Measurements from ENCODE around the gene AZIN2. TPM values are rescaled to one million over a fixed set of nuclear protein-coding genes. Genes with fewer than 3 reads are reported as not detected.
"Not testable (repeated sequence)": the region's sequence is repeated elsewhere in the genome, so short reads cannot be mapped to it uniquely, and the experiment has no call there.

AZIN2 gene
- total RNA-seq (1 to 10 TPM; 6.3 to 8.6 TPM), total RNA-seq (7.9 to 8.1 reads per million in 2 donors)

DNA sequence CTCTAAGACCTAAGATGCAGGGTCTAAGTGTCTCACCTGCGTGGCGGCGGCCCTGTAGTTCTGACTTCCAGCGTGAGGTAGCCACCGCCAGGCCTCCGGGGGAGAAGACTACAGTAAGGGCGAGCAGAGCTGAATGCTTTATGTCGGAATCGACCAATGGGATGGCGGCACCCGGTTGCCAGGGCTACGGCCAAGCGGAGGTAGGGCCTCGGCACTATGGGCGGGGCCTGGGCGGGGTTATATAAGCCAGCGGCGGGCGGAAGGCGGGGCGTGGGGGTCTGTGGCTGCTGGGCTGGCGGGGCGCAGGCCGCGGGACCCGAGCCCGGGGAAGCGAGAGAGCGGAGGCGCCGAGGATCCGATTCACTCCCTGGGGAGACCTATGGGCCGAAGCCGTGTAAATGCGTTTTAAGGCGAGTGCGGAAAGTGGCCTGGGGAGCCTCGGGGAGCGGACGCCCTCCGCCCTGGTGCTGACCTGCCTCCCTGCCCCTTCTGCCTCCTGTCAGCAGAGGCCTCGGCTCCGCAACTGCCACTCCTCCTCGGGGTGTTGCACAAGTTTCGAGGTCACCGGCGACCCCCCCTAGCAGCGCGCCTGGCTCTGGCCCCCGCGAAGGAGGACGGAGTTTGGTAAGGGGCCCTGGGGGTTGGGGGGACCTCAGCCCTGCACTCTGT lies at the start of gene AZIN2:
Gene AZIN2, plus strand, starts transcription at position 269 of the 669 bp plus-strand sequence. CDS start 1,097 bp downstream, outside the sequence.
- no peaks in the 10 kb centered on the region for H3K27me3 Mint-ChIP-seq
- peak; percentile 99 for ATAC-seq
- peak; percentile 94 to 96 (median 95) for DNase-seq
- no peaks in the 10 kb centered on the region for H3K9me3 ChIP-seq (ENCODE audit: control insufficient read depth, low read length, poor library complexity, severe bottlenecking)
- H3K4me1 Mint-ChIP-seq = peaks cover 37% of the 10 kb centered on the region
- peak within 1 kb of the TSS; percentile 93 for H3K27ac Mint-ChIP-seq
- H3K36me3 Mint-ChIP-seq (ENCODE audit: low read depth) = no peaks in the 10 kb centered on the region
- H3K4me3 Mint-ChIP-seq = peak within 1 kb of the TSS; percentile 90

- no peak for DNase-seq
- H3K27ac Mint-ChIP-seq = peak overlapping the region; percentile 43
- no peaks in the 10 kb centered on the region for H3K27me3 Mint-ChIP-seq
- peaks cover 38% of the 10 kb centered on the region for H3K4me1 Mint-ChIP-seq
- peaks cover 15% of the 10 kb centered on the region for H3K36me3 Mint-ChIP-seq (ENCODE audit: low read depth)
- H3K9me3 ChIP-seq (ENCODE audit: control insufficient read depth, low read length, poor library complexity, severe bottlenecking) = no peaks in the 10 kb centered on the region
- no peak overlapping the region for H3K4me3 Mint-ChIP-seq
- no peak for ATAC-seq
Measured at GRCh38 chr1:33031506-33031905, 49.4 kb upstream of the AZIN2 start.

- Mint-ChIP-seq H3K36me3 (ENCODE audit: low read depth) (peaks cover 16% of the 10 kb centered on the region), H3K4me3 (no peak overlapping the region), H3K27ac (peak overlapping the region; percentile 43), H3K27me3 (no peaks in the 10 kb centered on the region), H3K4me1 (peaks cover 45% of the 10 kb centered on the region)
- H3K9me3 ChIP-seq (ENCODE audit: control insufficient read depth, low read length, poor library complexity, severe bottlenecking) = no peaks in the 10 kb centered on the region
- ATAC-seq (no peak), DNase-seq (no peak)
Measured at GRCh38 chr1:33032126-33032869, 48.7 kb upstream of the AZIN2 start.

- peak overlapping the region; percentile 99 for H3K4me3 Mint-ChIP-seq
- H3K9me3 ChIP-seq (ENCODE audit: control insufficient read depth, low read length, poor library complexity, severe bottlenecking) = no peaks in the 10 kb centered on the region
- DNase-seq = no peak
- H3K27me3 Mint-ChIP-seq = peaks cover 7% of the 10 kb centered on the region
- ATAC-seq = no peak
- peaks cover 35% of the 10 kb centered on the region for H3K4me1 Mint-ChIP-seq
- H3K36me3 Mint-ChIP-seq (ENCODE audit: low read depth) = peaks cover 11% of the 10 kb centered on the region
- peak overlapping the region; percentile 97 for H3K27ac Mint-ChIP-seq
Measured at GRCh38 chr1:33036051-33036525, 44.9 kb upstream of the AZIN2 start.

DNA sequence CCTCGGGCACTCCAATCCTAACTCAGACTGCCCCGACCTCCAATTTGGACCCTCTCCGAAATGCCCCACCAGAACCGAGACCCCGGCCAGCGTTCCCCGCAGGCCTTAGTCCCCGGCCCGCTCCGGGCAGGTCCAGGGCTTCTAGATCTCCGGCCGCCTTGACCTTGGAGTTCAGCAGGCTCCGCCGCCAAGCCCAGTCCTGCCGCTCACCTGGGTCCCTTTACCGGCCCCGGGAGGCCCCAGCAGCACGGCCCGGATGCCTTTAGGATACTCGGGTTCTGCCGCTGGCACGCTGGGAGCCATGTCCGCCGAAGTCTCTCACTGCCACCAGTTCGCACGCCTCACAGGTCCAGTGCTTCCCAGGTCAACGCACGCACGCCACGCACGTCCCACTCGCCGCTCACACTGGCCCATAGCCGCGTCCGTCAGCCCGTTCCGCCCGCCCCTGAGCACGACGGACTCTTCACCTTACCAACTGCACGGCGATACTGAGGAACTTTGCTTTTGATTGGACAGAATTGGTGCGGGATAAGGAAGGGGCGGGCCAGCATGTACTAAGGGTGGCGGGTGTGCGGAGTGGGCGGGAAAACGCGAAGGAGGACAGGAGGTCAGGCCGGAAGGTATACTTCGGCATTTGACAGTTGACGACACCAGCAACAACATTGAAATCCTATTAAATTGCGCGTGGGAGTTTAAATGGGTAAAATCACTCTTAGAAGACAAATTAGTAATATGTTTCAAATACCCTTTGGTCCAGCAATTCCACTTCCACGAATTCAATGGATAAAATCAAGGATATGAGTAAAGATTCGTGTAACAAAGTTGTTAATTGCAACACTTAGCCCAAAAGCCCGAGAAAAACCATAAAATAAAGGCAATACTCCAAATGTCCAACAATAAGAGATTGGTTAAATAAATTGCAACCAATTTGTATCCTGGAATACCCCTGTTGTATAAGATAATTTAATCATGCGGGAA lies 44.1 kb upstream of the AZIN2 start, which contains the start of gene AK2:
Gene AK2, minus strand, starts transcription at position 358 of the 978 bp plus-strand sequence. Its CDS starts 55 bp downstream, at position 303.
- peak; percentile 71 to 79 (median 76) for DNase-seq

GRCh38 chr1:33039840-33040239 lies 41.1 kb upstream of the AZIN2 start:
- peaks cover 11% of the 10 kb centered on the region for H3K27me3 Mint-ChIP-seq
- peak overlapping the region; percentile 43 for H3K27ac Mint-ChIP-seq
- ATAC-seq = no peak
- no peak for DNase-seq
- H3K4me1 Mint-ChIP-seq = peaks cover 21% of the 10 kb centered on the region
- no peaks in the 10 kb centered on the region for H3K9me3 ChIP-seq (ENCODE audit: control insufficient read depth, low read length, poor library complexity, severe bottlenecking)
- no peak overlapping the region for H3K4me3 Mint-ChIP-seq
- H3K36me3 Mint-ChIP-seq (ENCODE audit: low read depth) = peaks cover 6% of the 10 kb centered on the region

More for the DNA sequence above, 44.1 kb upstream of the AZIN2 start, which contains the start of gene AK2:
- peak within 1 kb of the TSS; percentile 97 for H3K27ac Mint-ChIP-seq
- H3K9me3 ChIP-seq (ENCODE audit: control insufficient read depth, low read length, poor library complexity, severe bottlenecking) = no peaks in the 10 kb centered on the region
- H3K27me3 Mint-ChIP-seq = peaks cover 7% of the 10 kb centered on the region
- peaks cover 9% of the 10 kb centered on the region for H3K36me3 Mint-ChIP-seq (ENCODE audit: low read depth)
- H3K4me3 Mint-ChIP-seq = peak within 1 kb of the TSS; percentile 99
- ATAC-seq = peak; percentile 100
- H3K4me1 Mint-ChIP-seq = peaks cover 29% of the 10 kb centered on the region

GRCh38 chr1:33041026-33041425 lies 39.9 kb upstream of the AZIN2 start:
- H3K4me3 Mint-ChIP-seq = no peak overlapping the region
- H3K4me1 Mint-ChIP-seq = peaks cover 22% of the 10 kb centered on the region
- H3K36me3 Mint-ChIP-seq (ENCODE audit: low read depth) = peaks cover 6% of the 10 kb centered on the region
- DNase-seq = no peak
- H3K27me3 Mint-ChIP-seq = peaks cover 11% of the 10 kb centered on the region
- no peaks in the 10 kb centered on the region for H3K9me3 ChIP-seq (ENCODE audit: control insufficient read depth, low read length, poor library complexity, severe bottlenecking)
- no peak overlapping the region for H3K27ac Mint-ChIP-seq
- ATAC-seq = no peak

- no peaks in the 10 kb centered on the region for H3K9me3 ChIP-seq (ENCODE audit: control insufficient read depth, low read length, poor library complexity, severe bottlenecking)
- ATAC-seq = no peak
- no peaks in the 10 kb centered on the region for H3K36me3 Mint-ChIP-seq (ENCODE audit: low read depth)
- peaks cover 12% of the 10 kb centered on the region for H3K4me1 Mint-ChIP-seq
- peaks cover 11% of the 10 kb centered on the region for H3K27me3 Mint-ChIP-seq
- no peak overlapping the region for H3K27ac Mint-ChIP-seq
- H3K4me3 Mint-ChIP-seq = no peak overlapping the region
- no peak for DNase-seq
Measured at GRCh38 chr1:33042831-33043230, 38.1 kb upstream of the AZIN2 start.

- Mint-ChIP-seq H3K27ac (no peak overlapping the region), H3K4me3 (no peak overlapping the region), H3K27me3 (peaks cover 11% of the 10 kb centered on the region), H3K36me3 (ENCODE audit: low read depth) (no peaks in the 10 kb centered on the region), H3K4me1 (peaks cover 12% of the 10 kb centered on the region)
- ATAC-seq (no peak), DNase-seq (no peak)
- no peaks in the 10 kb centered on the region for H3K9me3 ChIP-seq (ENCODE audit: control insufficient read depth, low read length, poor library complexity, severe bottlenecking)
Measured at GRCh38 chr1:33043267-33044092, 37.5 kb upstream of the AZIN2 start.

- Mint-ChIP-seq H3K27ac (no peak overlapping the region), H3K4me1 (peaks cover 12% of the 10 kb centered on the region), H3K27me3 (peaks cover 9% of the 10 kb centered on the region), H3K4me3 (no peak overlapping the region), H3K36me3 (ENCODE audit: low read depth) (no peaks in the 10 kb centered on the region)
- H3K9me3 ChIP-seq (ENCODE audit: control insufficient read depth, low read length, poor library complexity, severe bottlenecking) = no peaks in the 10 kb centered on the region
- no peak for ATAC-seq
- DNase-seq = no peak
Measured at GRCh38 chr1:33045246-33045645, 35.7 kb upstream of the AZIN2 start.

GRCh38 chr1:33045814-33046213 lies 35.1 kb upstream of the AZIN2 start:
- H3K4me3 Mint-ChIP-seq = no peak overlapping the region

DNA sequence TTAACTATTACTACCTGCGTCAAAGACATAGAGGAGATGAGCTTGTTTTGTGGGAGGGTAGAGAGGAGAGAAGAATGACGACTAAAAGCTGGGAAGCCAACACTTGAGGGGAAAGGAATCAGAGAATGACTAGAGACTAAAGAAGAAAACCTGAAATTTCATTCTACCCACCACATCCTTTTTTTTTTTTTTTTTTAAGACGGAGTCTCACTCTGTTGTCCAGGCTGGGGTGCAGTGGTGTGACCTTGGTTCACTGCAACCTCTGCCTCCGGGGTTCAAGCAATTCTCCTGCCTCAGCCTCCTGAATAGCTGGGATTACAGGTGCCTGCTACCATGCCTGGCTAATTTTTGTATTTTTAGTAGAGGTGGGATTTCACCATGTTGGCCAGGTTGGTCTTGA lies 34.7 kb upstream of the AZIN2 start:
- not testable (repeated sequence) for H3K27me3 Mint-ChIP-seq; H3K9me3 ChIP-seq (ENCODE audit: control insufficient read depth, low read length, poor library complexity, severe bottlenecking); H3K4me3 Mint-ChIP-seq; ATAC-seq; H3K36me3 Mint-ChIP-seq (ENCODE audit: low read depth); H3K27ac Mint-ChIP-seq; DNase-seq
- H3K4me1 Mint-ChIP-seq = peaks cover 12% of the 10 kb centered on the region

More at GRCh38 chr1:33045814-33046213, 35.1 kb upstream of the AZIN2 start:
- Mint-ChIP-seq H3K27ac (no peak overlapping the region), H3K4me1 (peaks cover 12% of the 10 kb centered on the region), H3K27me3 (peaks cover 4% of the 10 kb centered on the region), H3K36me3 (ENCODE audit: low read depth) (no peaks in the 10 kb centered on the region)
- ATAC-seq (peak; percentile 72), DNase-seq (no peak)
- no peaks in the 10 kb centered on the region for H3K9me3 ChIP-seq (ENCODE audit: control insufficient read depth, low read length, poor library complexity, severe bottlenecking)
